ENCODE results near the gene TDRD9.
"Not testable (repeated sequence)": the region's sequence is repeated elsewhere in the genome, so short reads cannot be mapped to it uniquely, and the experiment has no call there.

The TDRD9 gene

GRCh38 chr14:103892247-103892646 lies 36.0 kb upstream of the TDRD9 start:
- DNase-seq (ENCODE audit: low read depth in 2 of 2): no peak

GRCh38 chr14:103894034-103894722 lies 34.1 kb upstream of the TDRD9 start:
- no peak for DNase-seq (ENCODE audit: low read depth in 2 of 2)

GRCh38 chr14:103894723-103895059 lies 33.6 kb upstream of the TDRD9 start:
- DNase-seq (ENCODE audit: low read depth in 2 of 2): no peak

- no peak for DNase-seq (ENCODE audit: low read depth in 2 of 2)
Observed at GRCh38 chr14:103896578-103896977, 31.7 kb upstream of the TDRD9 start.

- DNase-seq (ENCODE audit: low read depth in 2 of 2): no peak
Observed at GRCh38 chr14:103897075-103897947, 30.9 kb upstream of the TDRD9 start.

GRCh38 chr14:103898204-103898603 lies 30.1 kb upstream of the TDRD9 start:
- no peak for DNase-seq (ENCODE audit: low read depth in 2 of 2)

GRCh38 chr14:103898711-103899110 lies 29.5 kb upstream of the TDRD9 start:
- DNase-seq (ENCODE audit: low read depth in 2 of 2): no peak

GRCh38 chr14:103899316-103899715 lies 28.9 kb upstream of the TDRD9 start:
- no peak for DNase-seq (ENCODE audit: low read depth in 2 of 2)

GRCh38 chr14:103899833-103900232 lies 28.4 kb upstream of the TDRD9 start:
- no peak for DNase-seq (ENCODE audit: low read depth in 2 of 2)

GRCh38 chr14:103904493-103905107 lies 23.7 kb upstream of the TDRD9 start:
- DNase-seq (ENCODE audit: low read depth in 2 of 2): no peak

- DNase-seq (ENCODE audit: low read depth in 2 of 2): no peak
Observed at GRCh38 chr14:103905842-103906456, 22.3 kb upstream of the TDRD9 start.

GRCh38 chr14:103908580-103908979 lies 19.7 kb upstream of the TDRD9 start:
- no peak for DNase-seq (ENCODE audit: low read depth in 2 of 2)

GRCh38 chr14:103909531-103910261 lies 18.6 kb upstream of the TDRD9 start:
- DNase-seq (ENCODE audit: low read depth in 2 of 2): no peak

- peak; percentile 65 to 72 for DNase-seq (ENCODE audit: low read depth in 2 of 2)
Observed at GRCh38 chr14:103910262-103910935, 17.9 kb upstream of the TDRD9 start.

GRCh38 chr14:103910984-103911383 lies 17.3 kb upstream of the TDRD9 start:
- no peak for DNase-seq (ENCODE audit: low read depth in 2 of 2)

GRCh38 chr14:103915616-103916015 lies 12.6 kb upstream of the TDRD9 start:
- DNase-seq (ENCODE audit: low read depth in 2 of 2): no peak

- no peak for DNase-seq (ENCODE audit: low read depth in 2 of 2)
Observed at GRCh38 chr14:103916636-103917262, 11.5 kb upstream of the TDRD9 start.

- DNase-seq (ENCODE audit: low read depth in 2 of 2): peak; percentile 91 to 92
Observed at GRCh38 chr14:103920981-103921854, 7.0 kb upstream of the TDRD9 start.

- not testable (repeated sequence) for DNase-seq (ENCODE audit: low read depth in 2 of 2)
Observed at GRCh38 chr14:103921855-103922200, 6.4 kb upstream of the TDRD9 start.

GRCh38 chr14:103923863-103924262 lies 4.4 kb upstream of the TDRD9 start:
- DNase-seq (ENCODE audit: low read depth in 2 of 2): no peak
